Measurements from ENCODE around the gene TUBB3. TPM values are rescaled to one million over a fixed set of nuclear protein-coding genes. Genes with fewer than 3 reads are reported as not detected.

Gene TUBB3
- total RNA-seq, 1 donor from 2014 or later, result 26.4 TPM

GRCh38 chr16:89883346-89884040 is 39.6 kb upstream of the TUBB3 start:
- H3K27ac Mint-ChIP-seq, result peak overlapping the region; percentile 56
- H3K36me3 Mint-ChIP-seq, result peaks cover 34% of the 10 kb centered on the region
- no peak for TF ChIP-seq CTCF (IDR thresholded peaks at IDR 0.05; ENCODE audit: unreplicated experiment)
- H3K9me3 Mint-ChIP-seq, result no peaks in the 10 kb centered on the region
- no peaks in the 10 kb centered on the region for H3K27me3 Mint-ChIP-seq (ENCODE audit: low read depth)
- DNase-seq (ENCODE audit: low spot score in 2 of 2, unreplicated experiment in 2 of 2), result no peak
- no peak overlapping the region for H3K4me3 Mint-ChIP-seq
- peaks cover 13% of the 10 kb centered on the region for H3K4me1 Mint-ChIP-seq

GRCh38 chr16:89884041-89884421 is 39.1 kb upstream of the TUBB3 start:
- TF ChIP-seq CTCF (IDR thresholded peaks at IDR 0.05; ENCODE audit: unreplicated experiment), result no peak
- Mint-ChIP-seq H3K4me1 (peaks cover 13% of the 10 kb centered on the region), H3K4me3 (no peak overlapping the region), H3K27me3 (ENCODE audit: low read depth) (no peaks in the 10 kb centered on the region), H3K36me3 (peaks cover 30% of the 10 kb centered on the region), H3K27ac (no peak overlapping the region), H3K9me3 (no peaks in the 10 kb centered on the region)
- DNase-seq (ENCODE audit: low spot score in 2 of 2, unreplicated experiment in 2 of 2), result no peak

- H3K27me3 Mint-ChIP-seq (ENCODE audit: low read depth), result no peaks in the 10 kb centered on the region
- no peaks in the 10 kb centered on the region for H3K9me3 Mint-ChIP-seq
- peaks cover 7% of the 10 kb centered on the region for H3K4me1 Mint-ChIP-seq
- peaks cover 36% of the 10 kb centered on the region for H3K36me3 Mint-ChIP-seq
- H3K27ac Mint-ChIP-seq, result no peak overlapping the region
- no peak for TF ChIP-seq CTCF (IDR thresholded peaks at IDR 0.05; ENCODE audit: unreplicated experiment)
- no peak overlapping the region for H3K4me3 Mint-ChIP-seq
- DNase-seq (ENCODE audit: low spot score in 2 of 2, unreplicated experiment in 2 of 2), result no peak
These were observed 35.9 kb upstream of the TUBB3 start for GRCh38 chr16:89887243-89887642.

GRCh38 chr16:89890200-89890599 is 32.9 kb upstream of the TUBB3 start:
- peaks cover 27% of the 10 kb centered on the region for H3K36me3 Mint-ChIP-seq
- no peaks in the 10 kb centered on the region for H3K4me1 Mint-ChIP-seq

GRCh38 chr16:89890886-89891657 is 32.1 kb upstream of the TUBB3 start:
- Mint-ChIP-seq H3K4me1 (no peaks in the 10 kb centered on the region), H3K36me3 (peaks cover 26% of the 10 kb centered on the region), H3K27me3 (ENCODE audit: low read depth) (no peaks in the 10 kb centered on the region), H3K4me3 (no peak overlapping the region), H3K27ac (no peak overlapping the region), H3K9me3 (no peaks in the 10 kb centered on the region)
- DNase-seq (ENCODE audit: low spot score in 2 of 2, unreplicated experiment in 2 of 2), result no peak
- TF ChIP-seq CTCF (IDR thresholded peaks at IDR 0.05; ENCODE audit: unreplicated experiment), result no peak

More at GRCh38 chr16:89890200-89890599, 32.9 kb upstream of the TUBB3 start:
- Mint-ChIP-seq H3K9me3 (no peaks in the 10 kb centered on the region), H3K4me3 (no peak overlapping the region), H3K27me3 (ENCODE audit: low read depth) (no peaks in the 10 kb centered on the region), H3K27ac (no peak overlapping the region)
- no peak for TF ChIP-seq CTCF (IDR thresholded peaks at IDR 0.05; ENCODE audit: unreplicated experiment)
- DNase-seq (ENCODE audit: low spot score in 2 of 2, unreplicated experiment in 2 of 2), result no peak

All from mesothelial cell of epicardium (in vitro differentiated cells).